ENCODE measurements around the gene ANGPT4. TPM values are rescaled to one million over a fixed set of nuclear protein-coding genes. Genes with fewer than 3 reads are reported as not detected.

ANGPT4 gene
- polyA plus RNA-seq, 3 donors = 0.07 to 0.14 TPM; not detected in 1

DNA sequence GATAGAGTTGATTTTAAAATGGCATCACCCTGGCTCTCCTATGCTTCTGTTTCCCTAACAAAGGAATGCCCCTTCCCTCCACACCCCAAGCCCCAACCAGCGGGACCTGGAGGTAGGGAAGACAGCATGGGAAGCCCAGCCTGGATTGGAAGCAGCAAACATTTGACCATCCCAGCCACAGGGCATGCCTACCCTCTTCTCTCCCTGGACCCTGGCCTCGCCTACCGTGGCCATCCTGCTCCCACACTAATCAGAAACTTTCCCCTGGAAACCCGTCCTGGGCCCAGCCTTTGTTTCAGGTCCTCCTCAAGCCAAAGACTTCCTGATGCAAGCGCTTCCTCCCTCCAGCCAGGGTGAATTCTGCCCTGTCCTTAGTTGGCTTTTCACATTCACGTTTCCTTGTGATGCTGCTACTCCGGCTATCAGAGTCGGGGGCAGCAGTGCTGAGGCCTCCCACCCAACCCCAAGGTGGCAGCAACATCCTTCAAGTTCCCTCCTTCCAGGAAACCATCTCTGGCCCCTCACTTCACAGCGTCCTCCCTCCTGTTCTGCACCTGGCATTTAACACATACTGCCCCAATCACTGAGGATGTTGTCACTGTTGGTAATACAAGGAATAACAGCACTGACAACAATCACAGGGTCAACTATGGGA lies 18.2 kb upstream of the ANGPT4 start:
- peaks cover 14 to 24% of the 10 kb centered on the region in 2 donors for H3K9me3 ChIP-seq (replicated peaks in 1 of 2; ENCODE audit: control insufficient read depth in 1 of 2, insufficient read depth in 1 of 2, low read length in 2 of 2)
- intact Hi-C loops (cut with micrococcal nuclease) = no loop called here
- no peak overlapping the region for H3K9ac ChIP-seq (ENCODE audit: insufficient read depth, low read length, poor library complexity, severe bottlenecking)
- H3K4me2 ChIP-seq (replicated peaks; ENCODE audit: extremely low read depth, low read length, poor library complexity, severe bottlenecking) = no peak overlapping the region
- Mint-ChIP-seq H3K4me3 (no peak overlapping the region), H3K27me3 (ENCODE audit: low read depth in 3 of 3) (peaks cover 2 to 4% (median 3%) of the 10 kb centered on the region in 3 donors), H3K9me3 (peaks cover 12 to 31% (median 25%) of the 10 kb centered on the region in 7 donors), H3K27ac (no peak overlapping the region), H3K36me3 (peaks cover 3% of the 10 kb centered on the region in 2 donors), H3K4me1 (peaks cover 3% of the 10 kb centered on the region)
- H2AFZ ChIP-seq (ENCODE audit: insufficient read depth, low read depth, low read length, poor library complexity, severe bottlenecking) = no peak overlapping the region
- no peaks in the 10 kb centered on the region for H3K79me2 ChIP-seq (ENCODE audit: insufficient read depth, low read length)
- no peak overlapping the region for H3K27ac ChIP-seq (ENCODE audit: low read depth in 1 of 2, low read length in 2 of 2)
- H4K20me1 ChIP-seq (ENCODE audit: insufficient read depth, low read length) = no peaks in the 10 kb centered on the region
- H3K4me3 ChIP-seq (replicated peaks in 1 of 3; ENCODE audit: low read depth in 2 of 3, low read length in 3 of 3) = no peak overlapping the region
- DNase-seq = no peak
- 88% methylated on average over 4 of the region's 9 CpGs for WGBS (ENCODE audit: insufficient coverage)
- no peaks in the 10 kb centered on the region for H3K4me1 ChIP-seq (ENCODE audit: control insufficient read depth in 1 of 2, insufficient read depth in 2 of 2, low read length in 2 of 2)
- H3K27me3 ChIP-seq (ENCODE audit: control insufficient read depth in 2 of 2, insufficient read depth in 2 of 2, low read length in 2 of 2) = no peaks in the 10 kb centered on the region
- TF ChIP-seq, protein P1, sequence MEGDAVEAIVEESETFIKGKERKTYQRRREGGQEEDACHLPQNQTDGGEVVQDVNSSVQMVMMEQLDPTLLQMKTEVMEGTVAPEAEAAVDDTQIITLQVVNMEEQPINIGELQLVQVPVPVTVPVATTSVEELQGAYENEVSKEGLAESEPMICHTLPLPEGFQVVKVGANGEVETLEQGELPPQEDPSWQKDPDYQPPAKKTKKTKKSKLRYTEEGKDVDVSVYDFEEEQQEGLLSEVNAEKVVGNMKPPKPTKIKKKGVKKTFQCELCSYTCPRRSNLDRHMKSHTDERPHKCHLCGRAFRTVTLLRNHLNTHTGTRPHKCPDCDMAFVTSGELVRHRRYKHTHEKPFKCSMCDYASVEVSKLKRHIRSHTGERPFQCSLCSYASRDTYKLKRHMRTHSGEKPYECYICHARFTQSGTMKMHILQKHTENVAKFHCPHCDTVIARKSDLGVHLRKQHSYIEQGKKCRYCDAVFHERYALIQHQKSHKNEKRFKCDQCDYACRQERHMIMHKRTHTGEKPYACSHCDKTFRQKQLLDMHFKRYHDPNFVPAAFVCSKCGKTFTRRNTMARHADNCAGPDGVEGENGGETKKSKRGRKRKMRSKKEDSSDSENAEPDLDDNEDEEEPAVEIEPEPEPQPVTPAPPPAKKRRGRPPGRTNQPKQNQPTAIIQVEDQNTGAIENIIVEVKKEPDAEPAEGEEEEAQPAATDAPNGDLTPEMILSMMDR (IDR thresholded peaks at IDR 0.05) = no peak
- H3K36me3 ChIP-seq (replicated peaks in 1 of 2; ENCODE audit: control insufficient read depth in 1 of 2, insufficient read depth in 2 of 2, low read length in 2 of 2) = no peaks in the 10 kb centered on the region

GRCh38 chr20:933029-933428 lies 16.9 kb upstream of the ANGPT4 start:
- no peak overlapping the region for H3K4me3 ChIP-seq (replicated peaks in 1 of 3; ENCODE audit: low read depth in 2 of 3, low read length in 3 of 3)
- H2AFZ ChIP-seq (ENCODE audit: insufficient read depth, low read depth, low read length, poor library complexity, severe bottlenecking) = no peak overlapping the region
- Mint-ChIP-seq H3K4me1 (peaks cover 3% of the 10 kb centered on the region), H3K36me3 (peaks cover 3% of the 10 kb centered on the region in 2 donors), H3K9me3 (peaks cover 12 to 34% (median 27%) of the 10 kb centered on the region in 7 donors), H3K4me3 (no peak overlapping the region), H3K27me3 (ENCODE audit: low read depth in 3 of 3) (peaks cover 0 to 4% (median 3%) of the 10 kb centered on the region in 3 donors), H3K27ac (no peak overlapping the region)
- H4K20me1 ChIP-seq (ENCODE audit: insufficient read depth, low read length) = no peaks in the 10 kb centered on the region
- H3K9ac ChIP-seq (ENCODE audit: insufficient read depth, low read length, poor library complexity, severe bottlenecking) = no peak overlapping the region
- no peaks in the 10 kb centered on the region for H3K79me2 ChIP-seq (ENCODE audit: insufficient read depth, low read length)
- no peak for DNase-seq
- H3K27me3 ChIP-seq (ENCODE audit: control insufficient read depth in 2 of 2, insufficient read depth in 2 of 2, low read length in 2 of 2) = no peaks in the 10 kb centered on the region
- no peaks in the 10 kb centered on the region for H3K4me1 ChIP-seq (ENCODE audit: control insufficient read depth in 1 of 2, insufficient read depth in 2 of 2, low read length in 2 of 2)
- no peak overlapping the region for H3K4me2 ChIP-seq (replicated peaks; ENCODE audit: extremely low read depth, low read length, poor library complexity, severe bottlenecking)
- 100% methylated on average over 1 of the region's 2 CpGs for WGBS (ENCODE audit: insufficient coverage)
- intact Hi-C loops (cut with micrococcal nuclease) = no loop called here
- H3K9me3 ChIP-seq (replicated peaks in 1 of 2; ENCODE audit: control insufficient read depth in 1 of 2, insufficient read depth in 1 of 2, low read length in 2 of 2) = peaks cover 14 to 24% of the 10 kb centered on the region in 2 donors
- H3K27ac ChIP-seq (ENCODE audit: low read depth in 1 of 2, low read length in 2 of 2) = no peak overlapping the region
- TF ChIP-seq, protein P1 (IDR thresholded peaks at IDR 0.05) = no peak
- no peaks in the 10 kb centered on the region for H3K36me3 ChIP-seq (replicated peaks in 1 of 2; ENCODE audit: control insufficient read depth in 1 of 2, insufficient read depth in 2 of 2, low read length in 2 of 2)
